GM12891 (cell line): ENCODE data around the gene EML6.

Experiments
- POLR2A ChIP-seq: IDR thresholded peaks from 2 replicates; pipeline ENCODE4 v1.6.1; 2011; ENCODE audit warnings: low read depth, low read length, control low read depth
- POLR2AphosphoS5 ChIP-seq: IDR thresholded peaks from 2 replicates; pipeline ENCODE4 v1.6.1; 2011; ENCODE audit warnings: low read depth, low read length, control low read depth

DNA sequence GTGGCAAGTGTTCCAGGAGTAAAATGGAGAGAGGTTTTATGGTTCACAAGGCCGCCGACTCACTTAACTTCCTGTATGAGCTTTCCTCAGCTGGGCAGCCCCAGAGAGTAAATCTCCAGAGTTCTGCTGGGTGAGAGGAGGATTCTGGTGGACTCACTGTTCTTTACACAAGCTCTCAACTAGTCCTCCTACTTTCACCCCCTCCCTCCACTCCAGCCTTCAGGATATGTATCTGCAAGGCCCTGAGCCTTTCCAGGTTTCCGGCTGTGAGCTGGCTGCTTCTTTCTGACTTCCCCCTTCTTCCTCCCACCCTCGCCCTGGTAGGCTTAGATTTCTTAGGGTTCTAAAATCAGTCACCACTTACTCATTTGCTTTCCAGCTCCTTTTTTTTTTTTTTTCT, 34.0 kb downstream of the EML6 start:
- TF ChIP-seq POLR2AphosphoS5 (no peak), POLR2A (no peak)
